ENCODE data around the gene GREB1.

GREB1 gene

DNA sequence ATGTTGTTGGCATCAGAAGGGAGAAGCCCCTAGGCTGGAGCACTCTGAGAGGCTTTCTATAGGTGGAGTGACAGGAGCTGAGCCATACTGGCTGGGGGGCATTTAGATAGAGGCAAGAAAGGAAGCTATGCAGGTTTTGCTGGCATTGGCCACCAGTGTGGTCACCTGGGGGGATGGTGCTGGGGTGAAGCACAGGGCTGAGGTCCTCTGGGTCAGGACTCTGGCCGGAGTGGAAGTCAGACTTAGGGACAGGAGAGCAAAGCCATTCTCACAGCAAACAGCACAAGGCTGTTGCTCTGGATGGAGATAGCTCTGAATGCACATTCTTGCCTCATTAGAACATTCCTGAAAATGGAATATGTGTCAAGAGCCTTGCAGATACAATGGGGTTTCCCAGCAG, 88.8 kb downstream of the GREB1 start:
- Histone ChIP-seq H3K4me1 (no peaks in the 10 kb centered on the region), H3K36me3 (ENCODE audit: control insufficient read depth, insufficient read depth, low read length) (no peaks in the 10 kb centered on the region), H3K4me2 (ENCODE audit: low read length) (no peak overlapping the region), H3K4me3 (ENCODE audit: low read depth, low read length) (no peak overlapping the region), H2AFZ (no peak overlapping the region), H3K79me2 (no peaks in the 10 kb centered on the region), H3K27me3 (ENCODE audit: control insufficient read depth, insufficient read depth, low read length) (no peaks in the 10 kb centered on the region), H3K27ac (no peak overlapping the region), H3K9ac (no peak overlapping the region), H3K9me3 (ENCODE audit: control insufficient read depth, low read length) (no peaks in the 10 kb centered on the region)
- TF ChIP-seq, protein P1, sequence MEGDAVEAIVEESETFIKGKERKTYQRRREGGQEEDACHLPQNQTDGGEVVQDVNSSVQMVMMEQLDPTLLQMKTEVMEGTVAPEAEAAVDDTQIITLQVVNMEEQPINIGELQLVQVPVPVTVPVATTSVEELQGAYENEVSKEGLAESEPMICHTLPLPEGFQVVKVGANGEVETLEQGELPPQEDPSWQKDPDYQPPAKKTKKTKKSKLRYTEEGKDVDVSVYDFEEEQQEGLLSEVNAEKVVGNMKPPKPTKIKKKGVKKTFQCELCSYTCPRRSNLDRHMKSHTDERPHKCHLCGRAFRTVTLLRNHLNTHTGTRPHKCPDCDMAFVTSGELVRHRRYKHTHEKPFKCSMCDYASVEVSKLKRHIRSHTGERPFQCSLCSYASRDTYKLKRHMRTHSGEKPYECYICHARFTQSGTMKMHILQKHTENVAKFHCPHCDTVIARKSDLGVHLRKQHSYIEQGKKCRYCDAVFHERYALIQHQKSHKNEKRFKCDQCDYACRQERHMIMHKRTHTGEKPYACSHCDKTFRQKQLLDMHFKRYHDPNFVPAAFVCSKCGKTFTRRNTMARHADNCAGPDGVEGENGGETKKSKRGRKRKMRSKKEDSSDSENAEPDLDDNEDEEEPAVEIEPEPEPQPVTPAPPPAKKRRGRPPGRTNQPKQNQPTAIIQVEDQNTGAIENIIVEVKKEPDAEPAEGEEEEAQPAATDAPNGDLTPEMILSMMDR (IDR thresholded peaks at IDR 0.05), result no peak

DNA sequence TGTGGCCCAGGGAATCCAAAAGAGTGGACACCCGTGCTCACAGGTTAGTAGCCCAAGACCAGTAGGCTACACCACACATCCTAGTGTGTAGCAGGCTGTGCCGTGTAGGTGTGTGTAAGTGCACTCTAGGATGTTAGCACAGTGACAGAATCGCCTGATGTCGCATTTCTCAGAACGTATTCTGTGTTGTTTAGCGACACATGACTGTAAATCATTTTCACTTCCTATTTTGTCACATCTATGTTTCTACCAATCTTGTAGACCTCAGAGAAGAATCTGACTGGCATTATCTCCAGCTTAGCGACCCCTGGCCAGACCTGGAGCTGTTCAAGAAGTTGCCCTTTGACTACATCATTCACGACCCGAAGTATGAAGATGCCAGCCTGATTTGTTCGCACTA, 91.0 kb downstream of the GREB1 start:
- H3K4me3 ChIP-seq (ENCODE audit: low read depth, low read length), result no peak overlapping the region
- no peak overlapping the region for H3K9ac ChIP-seq
- no peak overlapping the region for H2AFZ ChIP-seq
- TF ChIP-seq, protein P1 (IDR thresholded peaks at IDR 0.05), result no peak
- H3K4me1 ChIP-seq, result no peaks in the 10 kb centered on the region
- H3K27ac ChIP-seq, result no peak overlapping the region
- H3K4me2 ChIP-seq (ENCODE audit: low read length), result no peak overlapping the region
- no peaks in the 10 kb centered on the region for H3K36me3 ChIP-seq (ENCODE audit: control insufficient read depth, insufficient read depth, low read length)
- H3K79me2 ChIP-seq, result no peaks in the 10 kb centered on the region
- H3K27me3 ChIP-seq (ENCODE audit: control insufficient read depth, insufficient read depth, low read length), result no peaks in the 10 kb centered on the region
- no peaks in the 10 kb centered on the region for H3K9me3 ChIP-seq (ENCODE audit: control insufficient read depth, low read length)

DNA sequence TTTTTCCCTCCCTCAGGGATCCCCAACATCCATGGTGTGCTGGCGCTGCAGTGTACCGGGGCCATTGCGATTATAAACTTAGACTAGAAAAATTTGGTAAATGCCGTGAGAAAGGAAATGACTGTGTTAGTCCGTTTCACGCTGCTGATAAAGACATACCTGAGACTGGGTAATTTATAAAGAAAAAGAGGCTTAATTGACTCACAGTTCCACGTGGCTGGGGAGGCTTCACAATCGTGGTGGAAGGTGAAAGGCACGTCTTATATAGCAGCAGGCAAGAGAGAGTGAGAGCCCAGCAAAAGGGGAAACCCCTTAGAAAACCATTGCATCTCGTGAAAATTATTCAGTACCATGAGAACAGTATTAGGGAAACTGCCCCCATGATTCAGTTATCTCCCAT, 91.8 kb downstream of the GREB1 start:
- H3K27ac ChIP-seq, result no peak overlapping the region
- no peak overlapping the region for H3K9ac ChIP-seq
- no peak overlapping the region for H3K4me3 ChIP-seq (ENCODE audit: low read depth, low read length)
- no peaks in the 10 kb centered on the region for H3K4me1 ChIP-seq
- H3K36me3 ChIP-seq (ENCODE audit: control insufficient read depth, insufficient read depth, low read length), result no peaks in the 10 kb centered on the region
- H3K4me2 ChIP-seq (ENCODE audit: low read length), result no peak overlapping the region
- no peak overlapping the region for H2AFZ ChIP-seq
- H3K9me3 ChIP-seq (ENCODE audit: control insufficient read depth, low read length), result no peaks in the 10 kb centered on the region
- H3K79me2 ChIP-seq, result no peaks in the 10 kb centered on the region
- H3K27me3 ChIP-seq (ENCODE audit: control insufficient read depth, insufficient read depth, low read length), result no peaks in the 10 kb centered on the region
- TF ChIP-seq, protein P1 (IDR thresholded peaks at IDR 0.05), result no peak

DNA sequence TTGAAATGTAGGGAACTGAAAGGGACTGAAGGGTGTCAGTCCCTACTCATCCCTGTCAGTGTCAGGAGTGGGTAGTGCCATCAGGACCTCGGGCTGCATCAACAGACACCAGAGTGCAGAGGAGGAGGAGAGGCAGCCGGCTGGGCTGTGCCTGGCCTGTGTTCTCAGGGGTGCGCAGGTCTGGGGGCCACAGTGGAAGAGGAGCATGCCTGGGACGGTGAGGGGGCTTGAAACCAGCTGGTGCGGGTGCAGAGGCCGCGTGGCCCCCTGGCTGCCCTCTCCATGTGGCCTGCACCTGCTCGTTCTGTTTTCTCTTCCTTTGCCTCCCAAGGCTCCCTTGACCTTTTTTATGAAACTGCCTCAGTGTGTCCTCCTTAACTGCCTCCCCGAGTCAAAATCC, 94.8 kb downstream of the GREB1 start:
- no peak overlapping the region for H3K9ac ChIP-seq
- H2AFZ ChIP-seq, result no peak overlapping the region
- no peaks in the 10 kb centered on the region for H3K79me2 ChIP-seq
- no peak overlapping the region for H3K27ac ChIP-seq
- H3K27me3 ChIP-seq (ENCODE audit: control insufficient read depth, insufficient read depth, low read length), result no peaks in the 10 kb centered on the region
- no peaks in the 10 kb centered on the region for H3K4me1 ChIP-seq
- H3K4me3 ChIP-seq (ENCODE audit: low read depth, low read length), result no peak overlapping the region
- no peak overlapping the region for H3K4me2 ChIP-seq (ENCODE audit: low read length)
- TF ChIP-seq, protein P1 (IDR thresholded peaks at IDR 0.05), result no peak
- no peaks in the 10 kb centered on the region for H3K9me3 ChIP-seq (ENCODE audit: control insufficient read depth, low read length)
- no peaks in the 10 kb centered on the region for H3K36me3 ChIP-seq (ENCODE audit: control insufficient read depth, insufficient read depth, low read length)

DNA sequence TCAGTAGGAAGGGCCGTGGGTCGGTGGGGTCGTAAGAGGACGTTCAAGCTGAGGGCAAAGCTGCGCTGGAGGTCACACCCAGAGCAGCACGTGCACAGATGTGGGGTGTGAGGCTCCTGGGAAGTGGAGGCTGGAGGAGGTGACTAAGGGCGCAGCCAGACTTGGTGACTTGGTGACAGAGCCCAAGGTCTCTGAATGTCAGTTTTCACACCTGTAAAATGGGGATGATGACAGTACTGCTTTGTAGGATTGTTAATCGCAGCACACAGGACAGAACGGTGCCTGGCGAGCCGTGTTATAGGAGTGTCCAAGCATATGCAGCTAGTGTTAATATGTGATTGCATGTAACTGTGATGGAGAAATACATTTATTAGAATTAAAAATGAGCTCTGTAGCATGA, 95.4 kb downstream of the GREB1 start:
- TF ChIP-seq, protein P1 (IDR thresholded peaks at IDR 0.05), result no peak
- no peaks in the 10 kb centered on the region for H3K9me3 ChIP-seq (ENCODE audit: control insufficient read depth, low read length)
- H3K4me2 ChIP-seq (ENCODE audit: low read length), result no peak overlapping the region
- no peak overlapping the region for H2AFZ ChIP-seq
- H3K27ac ChIP-seq, result no peak overlapping the region
- H3K79me2 ChIP-seq, result no peaks in the 10 kb centered on the region
- no peak overlapping the region for H3K9ac ChIP-seq
- H3K4me3 ChIP-seq (ENCODE audit: low read depth, low read length), result no peak overlapping the region
- H3K4me1 ChIP-seq, result no peaks in the 10 kb centered on the region
- no peaks in the 10 kb centered on the region for H3K36me3 ChIP-seq (ENCODE audit: control insufficient read depth, insufficient read depth, low read length)
- no peaks in the 10 kb centered on the region for H3K27me3 ChIP-seq (ENCODE audit: control insufficient read depth, insufficient read depth, low read length)
